ENCODE results near the gene OCLN. TPM values are rescaled to one million over a fixed set of nuclear protein-coding genes. Genes with fewer than 3 reads are reported as not detected.
"Not testable (repeated sequence)": the region's sequence is repeated elsewhere in the genome, so short reads cannot be mapped to it uniquely, and the experiment has no call there.

Gene OCLN
- polyA plus RNA-seq, 1 donor: 1.6 TPM

DNA sequence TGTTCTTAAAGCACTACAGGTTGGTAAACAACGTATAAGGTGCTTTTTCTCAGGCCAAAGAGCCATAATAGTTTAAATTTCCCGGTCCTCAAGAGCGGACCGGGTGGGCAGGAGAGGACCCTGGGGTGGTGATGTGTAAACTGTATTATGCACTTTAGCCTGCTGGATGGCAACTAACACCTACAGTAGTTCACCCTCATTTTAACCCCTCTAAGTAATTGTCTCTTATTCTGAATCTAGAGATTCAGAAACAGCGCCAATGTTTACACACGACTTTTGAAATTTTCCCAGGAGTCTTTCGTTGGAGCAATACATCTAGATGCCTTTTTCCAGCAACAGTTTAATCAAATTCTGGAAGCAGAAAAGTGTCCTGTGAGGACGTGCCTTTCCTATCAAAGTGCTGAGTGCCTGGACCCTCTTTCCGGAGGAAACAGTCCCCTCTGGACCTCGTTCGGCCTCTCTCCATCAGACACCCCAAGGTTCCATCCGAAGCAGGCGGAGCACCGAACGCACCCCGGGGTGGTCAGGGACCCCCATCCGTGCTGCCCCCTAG, 676 bp upstream of the OCLN start:
- DNase-seq (ENCODE audit: low read depth): no peak

DNA sequence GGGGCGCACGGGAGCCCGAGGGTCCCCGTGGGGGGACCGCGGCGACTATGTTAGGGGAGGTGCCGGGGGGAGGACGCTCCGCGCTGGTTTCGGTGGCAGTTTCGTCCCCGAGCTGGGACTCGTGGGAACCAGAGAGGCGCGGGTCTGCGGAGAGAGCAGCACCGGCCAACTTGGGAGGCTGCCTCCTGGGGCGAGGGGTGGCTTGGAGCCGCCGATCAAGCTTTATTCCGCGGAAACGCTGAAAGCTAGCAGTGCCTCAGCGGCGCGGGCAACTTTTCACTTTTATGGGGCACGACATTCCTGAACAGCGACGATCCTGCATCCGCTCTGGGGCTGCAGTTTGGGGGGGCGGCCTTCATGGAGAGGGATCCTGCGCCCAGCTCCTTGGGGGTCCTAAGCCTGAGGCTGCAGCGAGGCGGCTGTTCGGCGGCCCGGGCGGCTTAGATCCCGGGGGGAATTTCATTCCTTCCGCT, 369 bp downstream of the OCLN start:
- DNase-seq (ENCODE audit: low read depth): no peak

DNA sequence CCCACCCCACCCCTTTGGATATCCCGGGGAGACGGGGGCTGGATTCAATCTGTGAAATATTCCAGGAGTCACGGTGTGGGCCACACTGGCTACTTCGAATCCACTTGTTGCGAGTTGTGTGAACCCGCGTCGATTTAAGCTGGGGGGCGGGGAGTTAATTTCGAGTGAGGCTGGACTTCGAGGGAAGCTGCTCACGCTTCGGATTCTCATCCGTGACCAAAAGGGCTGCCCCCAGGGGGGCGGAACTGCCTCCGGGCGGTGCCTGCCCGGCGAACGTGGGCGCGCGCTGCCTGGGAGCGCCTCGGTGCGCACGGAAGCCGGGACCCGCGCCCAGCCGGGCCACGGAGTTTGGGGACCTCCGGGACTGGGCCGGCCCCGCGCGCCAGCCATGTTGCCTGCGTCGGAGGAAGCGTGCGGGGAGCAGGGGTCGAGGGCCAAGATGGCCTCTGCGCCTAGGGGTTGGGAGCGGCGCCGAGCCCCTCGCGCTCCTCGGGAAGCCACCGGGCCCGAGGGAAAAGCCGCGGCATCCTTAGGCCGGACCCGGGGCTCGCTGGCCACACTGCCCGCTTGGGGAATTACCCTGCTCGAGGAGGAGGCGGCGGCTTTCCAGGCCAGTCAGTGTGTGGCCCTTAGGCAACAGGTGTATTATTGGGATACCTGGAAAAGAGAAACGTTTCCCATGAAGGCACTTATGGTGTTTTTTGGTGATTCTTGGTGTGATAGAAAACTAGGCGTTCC, 975 bp downstream of the OCLN start:
- no peak for DNase-seq (ENCODE audit: low read depth)

DNA sequence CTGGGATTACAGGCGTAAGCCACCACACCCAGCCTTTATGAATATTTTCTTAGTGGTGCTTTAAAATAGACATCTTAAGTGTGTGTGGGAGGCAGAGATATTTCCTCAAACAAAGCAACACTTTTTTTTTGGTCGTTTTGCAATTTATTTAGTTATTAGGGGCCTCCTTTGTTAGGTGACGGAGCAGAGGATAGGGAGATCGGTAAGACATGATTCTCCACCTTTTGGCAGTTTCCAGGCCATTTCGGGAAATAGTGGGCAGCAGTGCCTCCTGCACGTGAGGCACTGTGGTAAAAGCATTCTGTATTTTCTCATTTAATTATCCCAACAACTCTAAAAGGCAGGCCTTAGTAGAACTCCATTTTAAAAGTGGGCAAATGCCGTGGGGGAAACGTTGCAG, 1.9 kb downstream of the OCLN start:
- DNase-seq (ENCODE audit: low read depth): no peak

DNA sequence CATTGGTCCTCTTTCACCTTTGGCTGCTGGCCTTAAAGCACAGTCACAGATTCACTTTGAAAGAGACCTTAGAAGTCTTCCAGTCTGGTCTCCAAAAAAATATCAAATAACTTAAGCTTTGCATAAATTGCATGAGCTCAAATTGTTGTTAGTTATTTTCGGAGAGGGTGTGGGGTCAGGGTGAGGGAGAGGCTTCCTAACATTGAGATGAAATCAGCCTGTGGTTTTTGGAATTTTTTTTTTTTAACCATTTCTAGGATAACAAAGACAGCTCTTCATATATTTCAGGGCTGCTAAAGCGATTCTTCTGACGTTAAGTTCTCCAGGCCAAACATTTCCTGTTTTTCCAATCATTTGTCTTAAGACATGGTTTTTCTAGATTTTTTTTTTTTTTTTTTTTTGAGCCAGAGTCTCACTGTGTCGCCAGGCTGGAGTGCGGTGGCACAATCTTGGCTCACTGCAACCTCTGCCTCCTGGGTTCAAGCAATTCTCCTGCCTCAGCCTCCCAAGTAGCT, 4.5 kb downstream of the OCLN start:
- no peak for DNase-seq (ENCODE audit: low read depth)

DNA sequence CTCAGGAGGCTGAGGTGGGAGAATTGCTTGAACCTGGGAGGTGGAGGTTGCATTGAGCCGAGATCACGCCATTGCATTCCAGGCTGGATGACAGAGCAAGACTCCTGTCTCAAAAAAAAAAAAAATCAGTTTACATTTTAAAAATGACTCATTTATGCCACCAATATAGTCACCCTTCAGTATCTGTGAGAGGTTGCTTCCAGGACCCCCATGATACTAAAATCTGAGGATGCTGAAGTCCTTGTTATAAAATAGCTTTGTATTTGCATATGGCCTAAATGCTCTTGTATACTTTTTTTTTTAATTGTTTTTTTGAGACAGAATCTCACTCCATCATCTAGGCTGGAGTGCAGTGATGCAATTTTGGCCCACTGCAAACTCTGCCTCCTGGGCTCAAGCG, 5.8 kb downstream of the OCLN start:
- DNase-seq (ENCODE audit: low read depth): no peak

DNA sequence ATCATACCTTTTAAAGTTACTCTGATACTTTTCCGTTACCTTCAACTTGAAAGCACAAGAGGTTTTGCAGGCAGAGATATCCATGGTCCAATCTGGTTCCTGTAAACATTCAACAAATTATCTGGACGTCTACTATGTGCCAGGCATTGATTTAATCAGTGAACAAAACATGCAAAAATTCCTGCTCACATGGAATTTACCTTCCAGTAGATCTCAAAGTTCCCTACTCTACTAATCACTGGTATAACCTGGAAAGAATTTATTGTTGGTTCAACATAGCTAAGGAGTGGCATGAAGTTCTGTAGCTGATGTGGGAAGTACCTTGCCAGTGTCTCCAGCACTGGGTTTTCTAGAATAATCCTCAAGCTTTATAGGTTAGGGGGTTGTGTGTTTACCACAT, 9.8 kb downstream of the OCLN start:
- no peak for DNase-seq (ENCODE audit: low read depth)

DNA sequence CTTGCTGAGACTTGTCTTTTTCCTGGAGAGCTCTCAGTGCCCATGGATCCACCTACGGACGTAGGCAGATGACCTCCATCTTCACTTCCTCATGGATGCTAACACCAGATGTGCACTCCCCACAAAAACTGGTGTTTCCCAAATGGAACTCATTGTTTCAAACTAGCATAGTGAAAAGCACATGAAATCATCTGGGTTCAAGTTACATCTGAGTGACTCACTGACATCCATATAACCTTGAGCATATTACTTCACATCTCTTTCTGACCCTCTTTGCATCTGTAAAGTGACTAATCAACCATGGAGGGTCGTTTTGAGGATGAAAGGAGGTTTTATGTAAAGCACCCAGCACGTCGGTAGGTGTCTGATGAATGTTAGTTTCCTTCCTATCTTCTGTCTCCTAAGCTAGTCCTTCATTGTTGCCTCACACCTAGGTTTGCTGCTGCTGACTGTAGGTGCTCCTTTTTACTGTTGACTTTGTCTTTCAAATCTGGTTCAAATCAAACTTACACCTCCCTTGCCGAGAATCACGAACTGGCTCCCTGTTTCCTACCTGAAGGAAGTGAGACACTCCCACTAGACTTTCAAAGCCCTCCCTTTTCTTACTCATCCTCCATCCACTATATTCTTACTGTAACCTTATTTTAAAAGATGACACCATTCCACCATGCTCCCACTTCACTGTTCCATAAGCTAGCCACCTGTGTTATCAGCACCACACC, 10.3 kb downstream of the OCLN start:
- DNase-seq (ENCODE audit: low read depth): no peak

DNA sequence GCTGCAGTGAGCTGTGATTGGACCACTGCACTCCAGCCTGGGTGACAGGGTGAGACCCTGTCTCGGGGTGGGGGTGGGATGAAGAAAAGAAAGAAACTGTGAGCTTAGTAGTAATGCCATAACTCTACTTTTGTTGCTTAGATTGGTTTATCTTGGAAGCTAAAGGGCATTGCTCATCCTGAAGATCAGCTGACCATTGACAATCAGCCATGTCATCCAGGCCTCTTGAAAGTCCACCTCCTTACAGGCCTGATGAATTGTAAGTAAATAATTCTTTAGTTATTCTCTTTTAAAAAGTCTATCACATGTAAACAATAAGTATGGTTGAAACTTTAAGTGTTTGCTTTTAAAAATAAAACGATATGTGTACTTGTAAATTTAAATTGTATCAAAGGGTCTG, 11.4 kb downstream of the OCLN start:
- DNase-seq (ENCODE audit: low read depth): no peak

DNA sequence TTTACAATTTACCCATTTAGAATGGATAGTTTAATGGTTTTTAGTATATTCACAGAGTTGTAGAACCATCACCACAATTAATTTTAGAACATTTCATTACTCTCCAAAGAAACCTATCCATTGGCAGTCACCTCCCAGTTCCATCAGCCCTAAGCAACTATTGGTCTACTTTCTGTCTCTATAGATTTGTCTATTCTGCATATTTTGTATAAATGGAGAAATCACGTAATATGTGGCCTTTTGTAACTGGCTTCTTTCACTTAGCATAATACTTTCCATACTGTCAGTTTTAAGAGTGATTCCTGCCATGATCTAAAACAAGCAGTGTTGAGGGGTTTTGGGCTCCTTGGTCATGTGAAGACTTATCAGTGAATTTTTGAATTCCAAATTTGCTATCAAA, 12.7 kb downstream of the OCLN start:
- DNase-seq (ENCODE audit: low read depth): no peak

DNA sequence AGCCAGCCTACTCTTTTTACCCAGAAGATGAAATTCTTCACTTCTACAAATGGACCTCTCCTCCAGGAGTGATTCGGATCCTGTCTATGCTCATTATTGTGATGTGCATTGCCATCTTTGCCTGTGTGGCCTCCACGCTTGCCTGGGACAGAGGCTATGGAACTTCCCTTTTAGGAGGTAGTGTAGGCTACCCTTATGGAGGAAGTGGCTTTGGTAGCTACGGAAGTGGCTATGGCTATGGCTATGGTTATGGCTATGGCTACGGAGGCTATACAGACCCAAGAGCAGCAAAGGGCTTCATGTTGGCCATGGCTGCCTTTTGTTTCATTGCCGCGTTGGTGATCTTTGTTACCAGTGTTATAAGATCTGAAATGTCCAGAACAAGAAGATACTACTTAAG, 16.6 kb downstream of the OCLN start:
- no peak for DNase-seq (ENCODE audit: low read depth)

DNA sequence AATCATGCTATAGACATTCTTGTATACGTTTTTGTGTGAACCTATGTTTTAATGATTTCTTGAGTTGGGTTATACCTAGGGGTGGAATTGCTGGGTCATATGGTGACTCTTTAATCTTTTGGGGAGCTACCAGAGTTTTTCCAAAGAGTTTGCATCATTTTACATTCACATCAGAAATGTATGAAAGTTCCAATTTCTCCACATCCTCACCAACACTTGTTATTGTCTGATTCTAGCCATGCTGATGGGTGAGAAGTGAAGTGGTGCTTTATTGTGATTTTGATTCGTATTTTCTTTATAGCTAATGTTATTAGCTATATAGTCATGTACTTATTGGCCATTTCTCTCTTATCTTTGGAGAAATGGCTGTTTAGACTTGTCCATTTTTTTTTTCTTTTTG, 18.1 kb downstream of the OCLN start:
- DNase-seq (ENCODE audit: low read depth): no peak

DNA sequence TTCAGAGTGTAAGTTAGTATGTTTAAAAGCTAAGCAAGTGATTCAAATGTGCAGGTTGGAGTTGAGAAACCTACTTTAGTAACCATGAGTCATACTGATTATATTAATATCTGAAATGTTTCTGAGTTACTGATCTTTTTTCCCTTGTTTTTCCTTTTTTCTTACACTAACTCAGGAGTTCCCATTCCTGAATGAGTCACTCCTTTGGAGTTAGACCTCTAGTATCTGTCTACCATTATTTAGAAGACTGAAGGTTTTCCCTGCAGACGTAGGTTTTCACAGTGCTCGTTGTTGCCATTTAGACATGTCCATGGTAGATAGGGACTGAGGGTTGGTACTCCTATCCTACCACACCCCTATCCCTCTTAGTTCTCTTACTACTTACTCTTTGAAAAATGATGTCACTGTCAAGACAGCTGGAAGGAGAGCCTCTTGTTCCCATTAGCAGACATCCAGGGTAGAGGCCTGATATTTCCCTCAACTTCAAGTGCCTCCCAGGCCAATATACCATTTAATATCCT, 20.2 kb downstream of the OCLN start:
- no peak for DNase-seq (ENCODE audit: low read depth)

DNA sequence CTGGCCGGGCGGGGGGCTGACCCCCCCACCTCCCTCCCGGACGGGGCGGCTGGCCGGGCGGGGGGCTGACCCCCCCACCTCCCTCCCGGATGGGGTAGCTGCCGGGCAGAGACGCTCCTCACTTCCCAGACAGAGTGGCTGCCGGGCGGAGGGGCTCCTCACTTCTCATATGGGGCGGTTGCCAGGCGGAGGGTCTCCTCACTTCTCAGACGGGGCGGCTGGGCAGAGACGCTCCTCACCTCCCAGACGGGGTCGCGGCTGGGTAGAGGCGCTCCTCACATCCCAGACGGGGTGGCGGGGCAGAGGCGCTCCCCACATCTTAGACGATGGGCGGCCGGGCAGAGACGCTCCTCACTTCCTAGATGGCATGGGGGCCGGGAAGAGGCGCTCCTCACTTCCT, 23.0 kb downstream of the OCLN start:
- DNase-seq (ENCODE audit: low read depth): not testable (repeated sequence)

DNA sequence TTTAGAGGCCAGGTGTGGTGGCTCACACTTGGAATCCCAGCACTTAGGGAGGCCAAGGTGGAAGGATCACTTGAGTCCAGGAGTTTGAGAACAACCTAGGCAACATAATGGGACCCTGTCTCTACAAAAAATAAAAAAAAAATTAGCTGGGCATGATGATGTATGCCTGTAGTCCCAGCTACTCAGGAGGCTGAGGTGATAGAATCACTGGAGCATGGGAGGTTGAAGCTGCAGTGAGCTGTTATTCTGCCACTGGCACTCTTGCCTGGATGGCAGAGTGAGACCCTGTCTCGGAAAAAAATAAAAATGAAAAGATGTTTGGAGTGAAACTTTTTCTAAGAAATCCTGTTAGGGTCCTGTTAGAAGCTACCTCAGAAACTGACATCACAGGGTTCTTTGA, 24.2 kb downstream of the OCLN start:
- DNase-seq (ENCODE audit: low read depth): no peak

DNA sequence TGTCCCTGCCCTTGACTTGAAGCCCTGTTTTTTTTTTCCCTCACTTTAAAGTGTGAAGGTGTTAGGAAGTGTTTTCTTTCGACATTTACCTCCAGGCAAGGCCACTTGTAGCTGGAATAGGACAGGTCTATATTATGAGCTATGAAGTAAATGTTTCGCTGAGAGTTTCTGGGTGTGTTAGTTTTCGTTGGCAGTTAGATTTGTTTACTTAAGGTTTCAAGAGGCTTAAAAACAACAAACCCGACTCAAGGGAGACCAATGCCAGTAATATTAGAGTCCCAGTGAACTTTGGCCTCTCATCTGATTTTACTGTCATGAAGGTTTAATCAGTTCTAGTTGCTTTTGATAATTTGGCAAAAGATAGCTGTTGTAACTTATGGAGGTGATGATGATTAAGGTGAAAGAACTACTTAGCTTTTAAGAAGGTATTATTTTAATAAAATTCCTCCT, 25.2 kb downstream of the OCLN start:
- no peak for DNase-seq (ENCODE audit: low read depth)

DNA sequence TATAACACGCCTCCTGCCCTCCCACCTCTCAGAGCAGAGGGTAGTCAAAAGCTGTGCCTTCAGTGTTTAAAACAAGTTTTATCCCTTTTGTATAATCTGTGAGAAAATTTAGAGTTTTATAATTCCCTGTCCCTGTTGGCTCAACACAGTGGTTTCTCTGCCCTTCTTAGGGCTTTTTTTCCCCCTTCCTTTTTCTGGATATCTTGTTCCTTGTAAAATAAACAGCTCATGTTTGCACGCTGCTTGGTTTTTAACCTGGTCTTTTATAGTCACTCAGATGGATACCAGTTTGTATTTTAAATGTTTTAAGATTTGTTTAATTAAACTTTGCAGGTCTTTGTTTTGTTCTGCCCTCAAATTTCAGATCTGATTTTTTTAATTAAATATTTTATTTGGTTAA, 26.7 kb downstream of the OCLN start:
- DNase-seq (ENCODE audit: low read depth): no peak

DNA sequence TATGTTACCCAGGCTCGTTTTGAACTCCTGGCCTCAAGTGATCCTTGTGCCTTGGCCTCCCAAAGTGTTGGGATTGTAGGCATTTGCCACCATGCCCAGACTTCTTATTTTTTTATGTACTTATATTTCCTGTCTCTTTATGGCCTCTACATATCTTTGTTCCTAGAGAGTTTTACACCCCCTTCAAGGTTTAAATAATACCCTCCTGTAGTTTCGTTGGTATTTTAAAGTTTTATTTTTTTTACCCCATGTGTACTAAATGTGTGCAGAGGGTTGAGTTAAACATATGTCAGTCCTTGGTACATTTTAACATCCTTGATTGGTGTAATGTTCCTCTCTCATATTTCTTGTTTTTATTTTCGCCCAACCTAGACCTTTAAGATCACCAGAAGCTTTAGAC, 29.4 kb downstream of the OCLN start:
- DNase-seq (ENCODE audit: low read depth): no peak

DNA sequence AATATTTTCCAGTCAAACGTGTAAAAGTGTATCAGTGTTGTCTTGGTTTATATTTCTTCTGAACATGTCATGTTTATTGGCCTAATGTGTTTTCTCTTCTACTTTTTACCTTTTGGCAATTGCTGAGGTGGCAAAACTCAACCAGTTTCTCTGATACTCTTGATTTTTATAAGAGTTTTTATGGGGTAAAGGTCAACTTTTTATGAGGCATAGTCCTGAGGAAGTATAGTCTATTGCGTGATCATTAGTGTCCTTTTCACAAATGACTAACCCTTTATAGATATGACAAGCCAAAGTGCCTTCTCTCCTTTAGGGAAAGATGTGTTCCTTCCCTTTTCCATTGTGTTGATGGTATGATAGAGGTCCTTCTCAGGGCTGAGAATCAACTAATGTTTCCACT, 32.9 kb downstream of the OCLN start:
- DNase-seq (ENCODE audit: low read depth): no peak

DNA sequence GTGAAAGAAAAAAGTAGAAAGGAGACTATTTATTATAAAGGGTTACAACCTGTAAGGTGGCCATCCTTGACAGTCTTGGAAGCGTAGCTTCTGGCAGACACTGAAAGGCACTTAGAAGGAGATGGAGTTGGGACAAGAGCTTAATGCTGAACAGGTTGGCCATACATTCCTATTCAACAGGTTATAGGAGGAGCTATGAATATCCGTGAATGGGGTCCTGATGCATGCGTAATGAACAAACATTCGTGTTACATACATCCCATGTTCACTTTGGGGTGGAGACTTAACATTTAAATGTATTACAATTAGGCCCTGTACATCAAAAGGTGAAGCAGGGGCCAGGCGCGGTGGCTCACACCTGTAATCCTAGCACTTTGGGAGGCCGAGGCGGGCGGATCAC, 34.1 kb downstream of the OCLN start:
- DNase-seq (ENCODE audit: low read depth): no peak

DNA sequence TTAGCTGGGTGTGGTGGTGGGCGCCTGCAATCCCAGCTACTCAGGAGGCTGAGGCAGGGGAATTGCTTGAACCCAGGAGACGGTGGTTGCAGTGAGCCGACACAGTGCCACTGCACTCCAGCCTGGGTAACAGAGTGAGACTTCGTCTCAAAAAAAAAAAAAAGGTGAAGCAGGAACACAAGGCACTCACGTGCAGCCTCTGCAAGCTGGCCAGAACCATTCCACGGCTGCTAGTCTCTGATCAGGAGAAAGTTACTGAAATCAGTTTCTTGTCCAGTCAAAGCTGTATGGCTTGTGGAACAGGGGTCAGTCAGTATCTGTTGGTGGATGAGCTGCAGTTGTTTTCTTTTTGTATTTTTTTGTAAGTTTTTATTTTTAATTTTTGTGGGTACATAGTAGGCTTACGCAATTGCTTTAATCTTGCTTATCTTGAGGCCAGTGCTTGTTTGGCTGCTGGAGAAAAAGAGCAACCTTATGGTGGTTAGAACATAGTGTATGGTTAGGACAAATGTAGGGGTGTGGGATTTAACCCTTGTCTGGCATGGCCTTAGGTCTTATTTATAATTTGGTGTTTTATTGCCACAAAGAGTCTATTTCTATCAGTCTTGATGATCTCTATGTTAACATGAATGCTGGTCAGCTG, 34.7 kb downstream of the OCLN start:
- DNase-seq (ENCODE audit: low read depth): no peak

DNA sequence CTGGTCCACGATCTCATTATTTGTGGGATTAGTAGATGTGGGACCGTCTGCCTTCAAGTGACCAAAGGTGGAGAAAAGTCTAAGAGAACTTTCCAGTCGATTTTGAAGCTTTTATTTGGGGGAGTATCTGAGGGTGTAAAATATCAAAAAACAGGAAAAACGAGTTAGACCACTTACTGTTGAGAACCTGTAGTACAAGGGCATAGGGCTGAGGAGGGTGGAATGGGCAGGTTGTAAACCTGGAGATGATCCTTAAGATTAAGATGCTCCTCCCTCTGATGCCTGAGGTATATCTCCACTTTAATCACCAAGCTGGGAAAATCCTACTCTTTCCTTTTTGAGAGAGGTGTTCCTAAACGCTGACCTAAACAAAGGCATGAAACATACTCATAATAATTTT, 35.4 kb downstream of the OCLN start:
- no peak for DNase-seq (ENCODE audit: low read depth)
